HG02870 (cell line): Measurements from ENCODE around the gene PSENEN.
"Not testable (repeated sequence)": the region's sequence is repeated elsewhere in the genome, so short reads cannot be mapped to it uniquely, and the experiment has no call there.

Experiments
- ATAC-seq: cut with Tn5 transposase; IDR thresholded peaks from one replicate; pipeline ENCODE4 v1.9.1; 2021; ENCODE audit warnings: mild to moderate bottlenecking, moderate library complexity; ENCODE audit not compliant: unreplicated experiment

Gene PSENEN

GRCh38 chr19:35718345-35719041, 27.0 kb upstream of the PSENEN start:
- ATAC-seq: no peak

DNA sequence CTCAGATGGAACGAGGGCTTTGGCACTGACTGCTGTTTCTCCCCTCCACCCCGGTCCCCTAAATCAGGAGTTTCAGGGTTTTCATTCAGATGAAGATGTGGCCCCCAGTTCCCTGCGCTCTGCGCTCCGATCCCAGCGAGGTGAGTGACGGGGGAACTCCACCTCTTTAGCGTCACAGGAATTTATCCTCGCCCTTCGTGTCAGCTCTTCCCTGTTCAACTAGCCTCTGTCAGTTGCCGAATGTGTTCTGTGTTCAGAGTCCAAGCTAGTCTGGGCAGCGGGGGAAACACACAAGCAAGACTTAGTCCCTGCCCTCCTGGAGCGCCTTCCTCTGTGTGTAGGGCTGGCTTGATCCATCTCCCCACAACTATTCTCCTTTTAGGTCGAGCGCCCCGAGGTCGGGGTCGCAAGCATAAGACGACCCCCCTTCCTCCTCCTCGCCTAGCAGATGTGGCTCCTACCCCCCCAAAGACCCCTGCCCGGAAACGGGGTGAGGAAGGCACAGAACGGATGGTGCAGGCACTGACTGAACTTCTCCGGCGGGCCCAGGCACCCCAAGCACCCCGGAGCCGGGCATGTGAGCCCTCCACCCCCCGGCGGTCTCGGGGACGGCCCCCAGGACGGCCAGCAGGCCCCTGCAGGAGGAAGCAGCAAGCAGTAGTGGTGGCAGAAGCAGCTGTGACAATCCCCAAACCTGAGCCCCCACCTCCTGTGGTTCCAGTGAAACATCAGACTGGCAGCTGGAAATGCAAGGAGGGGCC, 25.9 kb upstream of the PSENEN start:
- no peak for ATAC-seq

- no peak for ATAC-seq
Observed at GRCh38 chr19:35720163-35720524, 25.3 kb upstream of the PSENEN start.

DNA sequence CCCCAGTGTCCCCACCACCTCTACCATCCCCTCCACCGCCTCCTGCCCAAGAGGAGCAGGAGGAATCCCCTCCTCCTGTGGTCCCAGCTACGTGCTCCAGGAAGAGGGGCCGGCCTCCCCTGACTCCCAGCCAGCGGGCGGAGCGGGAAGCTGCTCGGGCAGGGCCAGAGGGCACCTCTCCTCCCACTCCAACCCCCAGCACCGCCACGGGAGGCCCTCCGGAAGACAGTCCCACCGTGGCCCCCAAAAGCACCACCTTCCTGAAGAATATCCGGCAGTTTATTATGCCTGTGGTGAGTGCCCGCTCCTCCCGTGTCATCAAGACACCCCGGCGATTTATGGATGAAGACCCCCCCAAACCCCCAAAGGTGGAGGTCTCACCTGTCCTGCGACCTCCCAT, 24.8 kb upstream of the PSENEN start:
- no peak for ATAC-seq

DNA sequence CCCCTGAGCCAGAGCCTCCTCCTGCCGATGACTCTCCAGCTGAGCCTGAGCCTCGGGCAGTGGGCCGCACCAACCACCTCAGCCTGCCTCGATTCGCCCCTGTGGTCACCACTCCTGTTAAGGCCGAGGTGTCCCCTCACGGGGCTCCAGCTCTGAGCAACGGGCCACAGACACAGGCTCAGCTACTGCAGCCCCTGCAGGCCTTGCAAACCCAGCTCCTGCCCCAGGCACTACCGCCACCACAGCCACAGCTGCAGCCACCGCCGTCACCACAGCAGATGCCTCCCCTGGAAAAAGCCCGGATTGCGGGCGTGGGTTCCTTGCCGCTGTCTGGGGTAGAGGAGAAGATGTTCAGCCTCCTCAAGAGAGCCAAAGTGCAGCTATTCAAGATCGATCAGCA, 24.1 kb upstream of the PSENEN start:
- ATAC-seq: no peak

DNA sequence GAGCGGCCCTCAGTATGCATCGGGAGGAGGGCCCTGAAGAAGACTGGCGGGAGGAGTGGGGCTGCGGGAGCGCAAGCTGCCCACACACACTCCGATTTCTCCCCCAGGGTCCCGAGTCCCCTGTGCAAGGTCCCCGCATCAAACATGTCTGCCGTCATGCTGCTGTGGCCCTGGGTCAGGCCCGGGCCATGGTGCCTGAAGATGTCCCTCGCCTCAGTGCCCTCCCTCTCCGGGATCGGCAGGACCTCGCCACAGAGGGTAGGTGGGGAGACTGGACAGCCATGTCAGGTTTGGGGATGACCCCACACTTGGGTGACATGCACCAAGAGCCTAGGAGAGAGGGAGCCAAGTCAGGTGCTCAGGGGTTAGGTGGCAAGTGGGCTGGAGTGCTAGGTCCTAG, 23.0 kb upstream of the PSENEN start:
- no peak for ATAC-seq

DNA sequence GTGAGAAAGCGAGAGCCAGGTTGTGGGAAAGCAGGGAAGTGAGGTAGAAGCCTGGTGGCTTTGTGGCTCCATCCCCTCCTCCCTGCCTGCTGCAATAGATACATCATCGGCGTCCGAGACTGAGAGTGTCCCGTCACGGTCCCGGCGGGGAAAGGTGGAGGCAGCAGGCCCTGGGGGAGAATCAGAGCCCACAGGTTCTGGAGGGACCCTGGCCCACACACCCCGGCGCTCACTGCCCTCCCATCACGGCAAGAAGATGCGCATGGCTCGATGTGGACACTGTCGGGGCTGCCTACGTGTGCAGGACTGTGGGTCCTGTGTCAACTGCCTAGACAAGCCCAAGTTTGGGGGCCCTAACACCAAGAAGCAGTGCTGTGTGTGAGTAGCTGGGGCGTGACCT, 22.6 kb upstream of the PSENEN start:
- ATAC-seq: no peak

- no peak for ATAC-seq
Observed at GRCh38 chr19:35723671-35724070, 21.8 kb upstream of the PSENEN start.

DNA sequence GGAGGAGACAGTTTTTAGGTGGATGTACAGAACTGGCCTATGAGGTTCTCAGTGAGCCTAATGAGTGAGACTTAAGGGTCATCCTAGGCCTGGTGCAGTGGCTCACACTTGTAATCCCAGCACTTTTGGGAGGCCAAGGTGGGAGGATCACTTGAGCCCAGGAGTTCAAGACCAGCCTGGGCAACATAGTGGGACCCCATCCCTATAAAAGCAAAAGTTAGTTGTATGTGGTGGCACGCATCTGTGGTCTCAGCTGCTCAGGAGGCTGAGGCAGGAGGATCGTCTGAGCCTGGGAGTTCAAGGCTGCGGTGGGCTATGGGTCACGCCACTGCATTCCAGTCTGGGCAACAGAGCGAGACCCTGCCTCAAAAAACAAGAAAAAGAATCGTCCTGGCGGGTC, 21.3 kb upstream of the PSENEN start:
- not testable (repeated sequence) for ATAC-seq

- ATAC-seq: no peak
Observed at GRCh38 chr19:35724560-35724959, 20.9 kb upstream of the PSENEN start.

DNA sequence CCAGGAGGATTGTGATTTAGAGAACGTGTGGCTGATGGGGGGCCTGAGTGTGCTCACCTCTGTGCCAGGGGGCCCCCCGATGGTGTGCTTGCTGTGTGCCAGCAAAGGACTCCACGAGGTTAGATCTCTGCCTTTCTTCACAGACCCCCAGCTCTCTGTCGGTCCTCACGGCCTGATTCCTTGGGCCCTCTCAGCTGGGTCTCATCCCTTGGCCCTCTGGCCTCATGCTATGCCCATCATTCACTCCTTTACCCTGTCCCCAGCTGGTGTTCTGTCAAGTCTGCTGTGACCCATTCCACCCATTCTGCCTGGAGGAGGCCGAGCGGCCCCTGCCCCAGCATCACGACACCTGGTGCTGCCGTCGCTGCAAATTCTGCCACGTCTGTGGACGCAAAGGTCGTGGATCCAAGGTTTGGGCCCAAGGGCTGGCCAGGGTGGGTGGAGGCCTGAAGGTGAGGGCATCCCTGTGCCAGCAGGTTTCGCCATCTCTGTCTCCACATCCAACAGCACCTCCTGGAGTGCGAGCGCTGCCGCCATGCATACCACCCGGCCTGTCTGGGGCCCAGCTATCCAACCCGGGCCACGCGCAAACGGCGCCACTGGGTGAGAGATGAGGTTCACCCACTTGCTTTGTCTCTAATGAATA, 20.1 kb upstream of the PSENEN start:
- ATAC-seq: no peak

DNA sequence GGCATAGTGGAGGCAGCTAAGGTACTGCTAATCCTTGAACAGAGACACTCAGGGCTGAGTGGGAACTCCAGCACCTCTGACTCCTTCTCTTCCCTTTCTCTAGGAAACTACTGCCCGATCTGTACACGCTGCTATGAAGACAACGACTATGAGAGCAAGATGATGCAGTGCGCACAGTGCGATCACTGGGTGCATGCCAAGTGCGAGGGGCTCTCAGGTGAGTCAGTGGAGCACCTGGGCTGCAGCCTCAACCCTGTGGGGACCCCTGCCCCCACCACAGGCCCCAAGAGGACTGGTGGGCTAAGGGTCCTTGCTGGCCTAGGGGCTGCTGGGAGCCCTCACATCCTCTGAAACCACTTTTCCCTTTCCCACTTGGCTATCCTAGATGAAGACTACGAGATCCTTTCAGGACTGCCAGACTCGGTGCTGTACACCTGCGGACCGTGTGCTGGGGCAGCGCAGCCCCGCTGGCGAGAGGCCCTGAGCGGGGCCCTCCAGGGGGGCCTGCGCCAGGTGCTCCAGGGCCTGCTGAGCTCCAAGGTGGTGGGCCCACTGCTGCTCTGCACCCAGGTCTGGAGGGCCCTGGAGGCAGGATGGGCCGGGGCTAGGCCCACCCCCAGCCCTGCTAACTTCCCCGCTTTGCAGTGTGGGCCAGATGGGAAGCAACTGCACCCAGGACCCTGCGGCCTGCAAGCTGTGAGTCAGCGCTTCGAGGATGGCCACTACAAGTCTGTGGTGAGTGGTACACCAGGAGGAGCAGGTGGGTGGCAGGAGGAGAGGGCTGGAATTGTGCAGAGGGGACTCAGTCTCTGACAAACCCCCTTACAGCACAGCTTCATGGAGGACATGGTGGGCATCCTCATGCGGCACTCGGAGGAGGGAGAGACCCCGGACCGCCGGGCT, 18.1 kb upstream of the PSENEN start:
- no peak for ATAC-seq

GRCh38 chr19:35727956-35728706, 17.3 kb upstream of the PSENEN start:
- no peak for ATAC-seq

DNA sequence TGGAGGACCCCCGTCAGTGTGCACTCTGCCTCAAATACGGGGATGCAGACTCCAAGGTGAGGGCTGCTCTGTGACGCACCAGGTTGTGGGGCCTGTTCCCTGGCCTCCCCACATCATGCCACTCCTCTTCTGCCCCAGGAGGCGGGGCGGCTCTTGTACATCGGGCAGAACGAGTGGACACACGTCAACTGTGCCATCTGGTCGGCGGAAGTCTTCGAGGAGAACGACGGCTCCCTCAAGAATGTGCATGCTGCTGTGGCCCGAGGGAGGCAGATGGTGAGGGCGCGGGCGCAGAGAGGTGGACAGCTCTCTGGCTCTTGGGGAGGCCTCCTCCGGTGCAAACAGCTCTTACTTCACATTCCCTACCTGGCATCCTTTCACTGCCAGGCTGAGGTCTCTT, 16.4 kb upstream of the PSENEN start:
- ATAC-seq: no peak

DNA sequence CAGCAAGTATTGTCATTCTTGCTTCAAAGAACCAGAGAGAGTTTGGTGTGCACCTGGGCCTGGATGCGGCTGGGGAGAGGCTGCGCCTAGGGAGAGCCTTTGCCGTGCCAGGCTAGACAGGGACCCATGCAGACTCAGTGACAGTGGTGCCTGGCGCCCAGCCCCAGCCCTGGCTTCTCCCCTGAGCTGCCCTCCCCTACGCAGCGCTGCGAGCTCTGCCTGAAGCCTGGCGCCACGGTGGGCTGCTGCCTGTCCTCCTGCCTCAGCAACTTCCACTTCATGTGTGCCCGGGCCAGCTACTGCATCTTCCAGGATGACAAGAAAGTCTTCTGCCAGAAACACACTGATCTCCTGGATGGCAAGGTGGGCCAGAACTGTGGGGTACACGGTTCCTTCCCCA, 15.7 kb upstream of the PSENEN start:
- no peak for ATAC-seq

- ATAC-seq: no peak
Observed at GRCh38 chr19:35730326-35730725, 15.1 kb upstream of the PSENEN start.

GRCh38 chr19:35731353-35731752, 14.1 kb upstream of the PSENEN start:
- no peak for ATAC-seq

GRCh38 chr19:35731779-35732405, 13.6 kb upstream of the PSENEN start:
- ATAC-seq: no peak

- no peak for ATAC-seq
Observed at GRCh38 chr19:35732540-35733179, 12.8 kb upstream of the PSENEN start.
